GM21367 (cell line): ENCODE data around the gene GABRB1.

Experiments
- ATAC-seq: cut with Tn5 transposase; IDR thresholded peaks from one replicate; pipeline ENCODE4 v1.9.1; 2021; ENCODE audit not compliant: unreplicated experiment

The GABRB1 gene

DNA sequence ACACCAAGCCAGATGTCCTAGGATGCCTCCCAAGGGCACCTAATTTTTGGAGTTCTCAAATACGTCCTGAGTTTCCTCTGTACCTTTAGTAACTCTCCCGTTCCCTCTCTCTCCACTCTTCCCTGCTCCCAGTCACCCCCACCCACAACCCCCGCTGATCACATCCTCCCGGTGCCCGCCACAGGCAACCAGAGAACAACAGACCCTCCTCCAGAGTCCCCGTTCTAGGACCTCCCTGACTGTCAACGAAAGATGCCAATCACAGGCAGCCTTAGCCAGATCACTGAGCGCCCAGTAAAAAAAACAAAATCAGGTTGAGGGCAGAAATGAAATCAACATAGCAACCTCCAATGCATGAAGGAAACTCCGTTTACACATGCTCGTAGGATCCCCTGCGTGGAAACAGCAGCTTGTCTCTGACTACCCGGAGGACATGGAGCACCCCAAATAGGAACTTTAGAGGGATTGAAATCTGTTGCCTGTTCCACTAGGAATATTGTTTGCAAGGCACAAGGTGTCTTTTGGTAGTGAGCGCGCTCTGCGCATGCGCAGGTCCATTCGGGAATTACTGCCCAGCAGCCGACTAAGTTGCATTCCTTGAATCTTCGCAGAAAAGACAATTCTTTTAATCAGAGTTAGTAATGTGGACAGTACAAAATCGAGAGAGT, at the start of gene GABRB1:
Gene GABRB1, plus strand, starts transcription at position 557 of the 668 bp plus-strand sequence.
- ATAC-seq: no peak

DNA sequence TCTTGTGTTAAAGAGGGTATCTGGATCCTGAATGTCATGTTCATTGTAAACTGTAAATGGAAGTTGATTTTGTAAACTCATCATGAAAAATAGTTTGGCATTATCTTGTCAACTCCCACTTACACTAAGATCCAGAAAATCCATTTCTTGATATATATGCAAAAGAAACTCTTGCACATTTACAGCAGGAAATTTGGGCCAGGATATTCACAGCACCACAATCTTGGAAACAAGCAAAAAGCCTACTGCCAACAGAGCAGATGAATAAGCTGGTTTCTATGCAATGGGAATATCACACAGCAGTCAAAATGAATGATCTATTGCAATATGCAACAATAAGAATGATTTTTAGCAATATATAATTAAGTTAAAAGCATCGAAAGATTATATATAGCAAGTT, 46.6 kb upstream of the GABRB1 start:
- ATAC-seq: no peak

DNA sequence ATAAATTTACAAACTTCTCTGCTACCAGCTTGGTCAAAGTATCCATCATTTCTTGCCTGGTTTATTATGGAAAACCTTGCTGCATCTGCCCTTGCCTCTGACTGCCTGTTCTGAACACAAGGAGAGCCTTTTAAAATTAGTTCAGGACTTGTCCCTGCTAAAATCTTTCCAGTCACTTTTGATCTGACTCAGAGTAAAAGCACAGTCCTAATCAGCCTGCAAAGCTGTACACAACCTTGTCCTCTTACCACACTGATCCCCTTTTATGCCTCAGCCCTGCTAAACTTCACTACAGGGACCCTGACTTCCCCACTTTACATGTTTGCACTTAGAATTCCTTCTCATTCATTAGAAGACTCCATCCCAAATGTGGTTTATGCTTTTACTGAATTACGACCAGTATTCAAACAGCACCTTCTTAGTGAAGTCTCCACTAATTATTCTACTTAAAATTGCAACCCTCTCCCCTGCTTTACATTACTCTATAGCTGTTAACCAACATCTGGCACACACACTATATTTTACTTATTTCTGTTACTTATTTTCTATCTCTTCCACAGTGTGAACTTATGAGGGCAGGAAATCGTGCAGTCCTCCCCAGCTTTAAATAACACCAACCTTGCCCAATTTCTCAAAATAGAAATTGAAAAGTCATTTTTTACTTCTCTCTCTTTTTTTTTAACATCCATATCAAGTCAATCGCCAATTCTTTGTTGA, 44.3 kb upstream of the GABRB1 start:
- no peak for ATAC-seq

DNA sequence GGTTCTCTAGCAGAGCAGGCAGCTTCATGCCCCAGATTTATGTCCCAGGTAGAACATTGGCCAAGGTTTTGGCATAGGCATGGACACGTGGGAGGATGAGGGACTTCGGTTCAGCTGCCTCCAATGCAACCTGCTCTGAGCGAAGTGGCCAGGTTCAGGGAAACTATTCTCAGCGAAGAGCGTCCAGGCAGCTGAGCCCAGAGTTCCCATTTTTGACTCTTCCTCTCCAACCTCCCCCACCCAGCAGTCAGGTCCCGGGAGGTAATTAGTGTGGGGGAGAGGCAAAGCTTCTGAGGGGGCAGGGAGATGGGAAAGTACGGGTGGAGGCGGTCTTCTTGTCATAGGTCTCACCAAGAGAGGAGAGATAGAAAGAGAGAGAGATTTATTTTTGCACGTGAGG, 39.0 kb upstream of the GABRB1 start:
- no peak for ATAC-seq

DNA sequence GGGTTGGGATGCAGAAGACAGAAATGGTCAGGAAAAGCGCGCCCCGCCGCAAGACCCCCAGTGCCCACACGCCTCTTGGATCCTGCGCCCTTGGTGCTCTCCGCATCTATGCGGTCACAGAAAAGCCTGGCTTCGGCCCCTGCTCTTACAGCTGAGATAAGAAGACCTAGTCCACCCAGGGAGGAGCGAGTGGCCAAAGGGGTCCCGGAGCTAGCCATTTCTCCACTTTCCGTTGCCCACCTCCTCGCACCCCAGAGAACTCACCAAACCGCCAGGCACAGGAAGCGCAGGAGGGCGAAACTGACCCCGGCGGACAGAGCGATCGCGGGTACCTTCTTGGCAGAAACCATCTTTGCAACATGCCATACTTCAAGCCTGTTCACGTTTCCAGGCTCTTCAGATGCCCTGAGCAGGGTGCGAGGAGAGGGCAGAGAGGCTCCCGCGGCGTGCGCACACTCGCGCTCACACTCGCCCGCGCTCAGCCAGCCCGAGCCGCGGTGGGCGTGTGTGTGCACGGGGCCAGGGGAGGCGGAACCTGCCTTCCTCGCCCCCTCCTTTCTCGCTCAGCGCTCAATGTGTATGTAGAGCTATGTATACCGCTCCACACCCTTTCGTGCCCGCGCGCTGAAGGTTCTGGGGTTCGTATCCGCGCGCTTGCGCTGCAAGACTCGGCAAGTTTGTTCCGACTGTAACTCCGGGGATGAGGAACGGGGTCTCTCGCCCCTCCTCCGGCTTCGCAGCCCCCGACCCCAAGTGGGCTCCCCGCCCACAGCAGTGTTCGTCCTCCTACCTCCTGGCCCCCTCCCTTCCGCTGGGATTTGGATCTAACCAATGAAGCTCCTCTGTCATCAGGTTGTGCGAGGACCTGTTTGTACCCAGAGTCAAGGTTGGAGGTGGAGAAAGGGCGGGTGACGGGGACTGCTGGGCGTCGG, 38.0 kb upstream of the GABRB1 start, which contains the start of gene GABRA4:
Gene GABRA4, minus strand, starts transcription at position 507 of the 932 bp plus-strand sequence. Its CDS starts 157 bp downstream, at position 350.
- ATAC-seq: no peak

DNA sequence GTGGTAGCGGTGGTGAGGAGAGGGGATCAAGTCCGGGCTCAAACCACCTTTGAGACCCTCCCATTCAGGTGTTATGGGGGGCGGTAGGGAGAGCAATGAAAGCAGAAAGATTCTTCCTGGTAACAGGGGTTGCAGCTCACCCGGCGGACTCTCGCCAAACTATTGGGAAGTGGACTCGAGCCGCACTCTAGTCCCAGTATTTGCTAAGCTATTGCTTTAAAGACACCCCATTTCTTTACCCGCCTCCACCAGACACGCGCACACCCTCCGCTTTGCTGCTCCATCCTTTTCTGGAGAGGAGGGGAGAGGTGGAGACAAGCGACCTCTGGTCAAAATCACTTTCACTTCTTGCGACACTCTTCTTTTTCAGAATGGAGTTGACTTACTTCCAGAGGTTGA, 37.4 kb upstream of the GABRB1 start:
- no peak for ATAC-seq

DNA sequence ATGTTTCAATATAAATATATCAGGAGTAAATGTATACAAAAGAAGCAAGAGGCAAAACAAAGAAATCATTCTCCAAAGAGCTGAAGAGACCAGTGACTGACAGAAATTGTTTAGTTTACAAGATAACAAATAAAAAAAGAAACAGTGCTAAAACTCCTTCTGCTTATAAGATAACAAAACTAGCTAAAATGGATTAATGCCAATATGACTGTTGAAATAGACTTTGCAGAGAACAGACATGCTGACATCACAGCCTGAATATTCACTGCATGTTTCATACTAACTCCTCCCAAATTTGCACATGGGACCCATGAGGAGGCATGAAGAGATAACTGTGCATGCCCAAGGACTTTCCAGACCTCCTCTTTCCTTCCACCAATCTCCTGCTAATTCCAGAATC, 31.8 kb upstream of the GABRB1 start:
- no peak for ATAC-seq

DNA sequence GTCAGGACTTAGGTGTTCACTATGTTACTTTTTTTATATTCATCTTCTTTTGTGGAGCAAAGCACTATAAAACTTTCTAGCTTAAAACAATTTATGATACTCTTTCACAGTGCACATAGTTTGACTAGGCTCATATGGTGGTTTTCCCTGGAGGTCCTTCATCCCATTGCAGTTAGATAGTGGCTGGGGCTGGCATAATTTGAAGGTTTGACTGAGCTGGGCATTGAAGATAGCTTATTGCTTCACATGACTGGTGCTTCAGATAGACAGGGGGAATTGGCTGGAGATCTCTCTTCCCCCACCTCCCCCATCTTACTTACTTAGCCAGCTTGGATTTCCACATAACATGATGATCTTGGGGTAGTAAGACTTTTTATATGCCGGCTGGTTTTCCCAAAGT, 31.0 kb upstream of the GABRB1 start:
- ATAC-seq: no peak

DNA sequence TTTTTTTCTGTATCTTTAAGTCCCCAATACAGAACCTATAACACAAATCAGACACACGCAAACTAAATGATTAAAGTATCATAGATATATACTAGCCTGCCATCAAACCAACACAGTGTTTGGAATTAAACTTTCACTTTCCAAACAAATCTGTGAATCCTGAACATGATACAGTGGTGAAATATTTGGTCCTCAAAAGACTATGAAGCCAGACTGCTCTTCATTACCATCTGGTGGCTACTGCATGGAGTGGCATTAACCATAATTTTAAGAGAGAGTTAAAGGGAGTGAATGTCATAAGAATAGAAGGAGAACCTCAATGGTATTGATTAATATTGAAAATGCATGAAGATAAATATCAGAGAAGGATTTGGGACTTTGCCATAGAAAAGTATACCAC, 28.8 kb upstream of the GABRB1 start:
- ATAC-seq: no peak

DNA sequence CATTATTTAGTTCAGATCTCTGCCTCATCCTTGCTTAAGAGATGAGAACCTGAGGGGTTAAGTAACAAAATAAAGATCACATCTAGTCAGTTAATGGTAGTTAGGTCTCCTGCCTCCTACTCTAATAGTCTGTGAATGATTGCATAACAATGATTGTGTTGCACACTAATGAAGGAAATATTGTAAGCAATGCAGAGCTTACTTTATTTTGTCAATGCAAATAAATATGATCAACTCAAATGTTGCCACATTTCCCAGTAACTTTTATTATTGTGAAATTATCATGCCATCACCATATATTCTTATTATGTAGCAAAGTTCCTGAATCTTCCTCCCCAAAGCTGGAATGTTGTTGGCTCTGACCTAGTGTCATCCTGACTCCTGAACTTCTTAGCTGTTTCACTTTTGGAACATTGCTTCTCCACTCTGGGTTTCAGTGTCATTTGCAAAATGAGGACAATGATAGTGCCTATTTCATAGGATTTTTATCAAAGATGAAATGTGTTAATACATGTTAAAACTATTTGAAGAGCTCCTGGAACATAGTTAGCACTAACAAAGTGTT, 20.9 kb upstream of the GABRB1 start:
- peak; percentile 8 for ATAC-seq

DNA sequence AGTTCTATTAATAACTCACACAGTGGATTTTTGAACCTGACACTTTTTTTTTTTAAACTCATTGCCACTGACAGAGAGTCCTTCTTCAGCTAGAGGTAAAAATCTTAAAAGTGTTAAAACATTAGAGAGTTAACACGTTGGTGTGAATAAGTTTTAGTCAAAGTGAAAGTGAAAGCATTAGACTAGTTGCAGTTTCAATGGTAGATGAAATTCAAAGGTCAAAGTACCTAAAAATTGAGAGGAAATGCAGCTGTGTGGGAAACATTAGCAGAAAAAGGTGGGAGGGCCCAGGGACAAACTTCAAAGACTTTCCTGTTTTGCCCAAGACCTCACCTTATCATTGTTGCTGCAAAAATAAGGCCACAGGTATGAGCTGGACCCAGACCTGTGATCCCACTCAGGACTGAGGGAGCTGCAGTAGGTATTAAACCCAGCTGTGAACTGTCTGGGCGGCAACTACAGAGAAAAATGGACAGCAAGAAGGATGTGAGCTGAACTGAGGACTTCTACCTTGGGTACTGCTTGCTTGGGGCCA, 20.4 kb upstream of the GABRB1 start:
- peak; percentile 87 for ATAC-seq

DNA sequence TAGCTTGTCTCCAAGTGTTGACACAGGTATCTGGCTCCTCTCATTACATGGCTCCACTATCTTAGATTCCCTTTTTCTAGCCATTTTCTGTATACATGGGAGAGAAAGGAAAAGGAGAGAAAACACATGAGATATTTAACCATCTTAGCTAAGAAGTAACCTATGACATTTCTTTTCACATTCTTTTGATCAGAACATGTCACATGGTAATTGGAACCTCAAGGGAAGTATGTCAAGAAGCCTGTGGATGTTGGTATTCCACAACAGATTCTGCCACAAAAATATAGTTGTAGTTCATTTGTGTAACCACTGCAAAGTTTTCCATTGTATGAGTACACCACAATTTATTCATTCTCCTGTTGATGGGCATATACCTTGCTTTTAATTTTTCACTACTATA, 18.7 kb upstream of the GABRB1 start:
- no peak for ATAC-seq

DNA sequence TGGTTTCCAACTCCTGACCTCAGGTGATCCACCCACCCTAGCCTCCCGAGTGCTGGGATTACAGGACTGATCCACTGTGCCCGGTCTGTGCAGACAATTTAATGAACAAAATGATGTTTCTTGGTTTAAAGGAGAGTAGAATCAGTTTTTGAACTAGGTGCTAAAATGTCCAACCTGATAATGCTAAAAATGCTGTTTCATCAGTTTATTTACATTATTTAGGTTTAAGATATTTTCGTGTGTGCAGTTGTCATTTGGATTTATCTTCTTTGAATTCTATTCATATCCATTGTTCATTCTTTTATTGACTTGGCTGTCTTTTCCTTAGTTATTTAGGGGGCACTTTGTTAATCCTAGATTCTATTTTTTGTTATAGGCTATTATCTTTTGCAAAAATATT, 18.0 kb upstream of the GABRB1 start:
- no peak for ATAC-seq

DNA sequence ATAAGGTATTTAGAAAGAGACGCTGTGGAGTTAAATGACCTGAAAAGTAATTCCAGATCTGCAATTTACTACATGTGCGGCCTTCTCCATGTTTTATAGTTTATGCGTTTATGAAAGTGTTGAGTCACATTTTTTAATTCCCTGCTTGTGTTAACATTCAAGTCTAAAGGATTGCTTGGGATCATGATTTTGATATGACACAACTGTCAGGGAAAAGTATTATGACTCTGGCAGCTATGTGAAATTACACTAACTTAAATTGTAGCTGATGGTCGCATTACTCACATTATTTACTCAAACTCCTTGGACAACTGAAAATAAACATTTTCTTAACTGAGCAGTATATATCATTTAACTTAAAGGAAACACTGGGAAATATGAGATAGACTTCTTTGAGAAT, 14.3 kb upstream of the GABRB1 start:
- ATAC-seq: no peak

DNA sequence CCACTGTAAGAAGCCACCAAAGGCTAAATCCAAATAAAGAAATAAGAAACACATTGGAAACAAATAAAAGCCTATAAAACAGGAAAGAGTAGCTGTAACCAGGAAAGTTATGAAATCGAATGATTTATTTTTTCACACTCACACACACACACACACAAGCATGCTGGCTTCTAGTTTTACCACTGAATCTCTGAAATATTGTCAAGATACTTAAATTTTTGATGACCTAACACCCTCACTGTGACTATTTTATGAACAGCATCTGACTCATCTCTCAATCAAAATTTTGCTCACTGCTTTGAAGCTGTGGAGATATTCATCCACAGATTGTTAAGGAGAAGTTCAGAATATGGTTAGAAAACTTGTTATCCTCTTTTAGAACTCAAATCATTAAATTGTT, 13.9 kb upstream of the GABRB1 start:
- no peak for ATAC-seq

DNA sequence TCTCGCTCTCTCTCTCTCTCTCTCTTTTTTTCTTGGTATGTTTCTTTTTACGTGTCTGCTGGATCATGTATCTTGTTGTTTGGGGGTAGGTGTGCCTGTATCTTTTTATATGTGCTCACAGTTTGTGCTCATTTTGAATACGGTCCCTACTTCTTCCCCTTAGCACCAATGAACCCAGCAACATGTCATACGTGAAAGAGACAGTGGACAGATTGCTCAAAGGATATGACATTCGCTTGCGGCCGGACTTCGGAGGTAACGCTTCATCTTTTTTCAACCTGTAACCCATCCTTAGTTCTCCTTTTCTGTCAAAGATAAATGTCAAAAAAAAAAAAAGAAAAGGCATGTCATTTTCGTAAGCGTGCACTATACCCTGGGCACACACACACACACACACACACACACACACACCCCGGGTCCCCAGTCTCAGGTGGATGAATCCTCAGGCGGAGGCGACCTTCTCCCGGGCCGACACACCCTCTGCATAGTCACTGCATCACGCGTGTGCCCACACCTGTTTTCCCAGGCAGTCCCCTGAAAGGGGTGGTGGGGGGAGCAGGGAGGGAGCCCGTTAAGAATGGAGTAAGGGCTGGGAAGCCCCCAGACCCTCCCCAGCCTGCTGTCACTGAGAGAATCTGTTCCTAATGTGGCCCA, 511 bp downstream of the GABRB1 start:
- ATAC-seq: no peak

DNA sequence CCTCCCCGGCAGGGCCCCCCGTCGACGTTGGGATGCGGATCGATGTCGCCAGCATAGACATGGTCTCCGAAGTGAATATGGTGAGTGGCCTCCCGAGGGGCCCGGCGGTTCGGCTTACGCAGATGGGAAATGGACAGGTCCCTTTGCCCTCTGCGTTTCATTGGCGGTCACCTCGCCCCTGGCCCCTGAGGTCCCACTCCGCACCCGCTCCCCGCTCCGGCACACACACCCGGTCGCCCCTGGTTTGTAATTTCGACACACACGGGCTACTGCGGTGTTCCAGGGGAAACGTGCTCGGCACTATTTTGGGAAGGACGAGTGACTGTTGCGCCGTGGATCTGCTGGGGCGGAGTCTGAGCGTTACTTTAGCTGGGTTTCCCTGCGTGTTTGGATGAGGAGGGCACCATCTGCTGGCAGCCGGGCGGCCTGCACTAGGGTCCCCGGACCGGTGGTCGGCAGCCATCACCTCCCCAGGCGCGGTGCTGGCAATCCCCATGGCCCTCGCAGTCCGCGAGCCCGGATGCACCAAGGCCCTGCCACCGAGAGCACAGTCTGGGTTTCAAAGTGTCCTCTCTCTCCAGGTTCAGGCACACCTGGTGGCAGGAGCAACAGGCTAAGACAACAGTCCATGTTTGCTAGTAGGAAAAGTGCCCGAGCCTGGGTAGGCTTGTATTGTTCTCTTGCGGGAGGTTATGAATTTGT, 1.2 kb downstream of the GABRB1 start:
- peak; percentile 93 for ATAC-seq

DNA sequence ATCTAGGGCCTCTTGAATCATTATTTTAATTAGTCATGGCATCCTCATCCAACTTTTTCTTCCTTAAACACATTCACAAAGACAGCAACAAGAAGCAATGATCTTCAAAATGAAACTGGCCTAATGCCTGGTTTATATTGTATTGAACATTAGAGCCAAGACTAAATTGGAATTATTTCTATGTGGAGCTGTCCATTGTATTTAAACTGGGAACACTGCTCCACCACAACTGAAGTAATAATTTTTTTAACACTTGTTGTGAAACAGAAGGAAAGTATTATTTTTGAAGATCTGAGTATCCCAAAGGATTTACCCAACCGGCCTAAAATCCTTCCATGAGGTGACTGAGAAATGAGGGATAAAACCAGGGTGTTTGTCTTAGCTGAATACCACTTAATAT, 6.9 kb downstream of the GABRB1 start:
- ATAC-seq: no peak

DNA sequence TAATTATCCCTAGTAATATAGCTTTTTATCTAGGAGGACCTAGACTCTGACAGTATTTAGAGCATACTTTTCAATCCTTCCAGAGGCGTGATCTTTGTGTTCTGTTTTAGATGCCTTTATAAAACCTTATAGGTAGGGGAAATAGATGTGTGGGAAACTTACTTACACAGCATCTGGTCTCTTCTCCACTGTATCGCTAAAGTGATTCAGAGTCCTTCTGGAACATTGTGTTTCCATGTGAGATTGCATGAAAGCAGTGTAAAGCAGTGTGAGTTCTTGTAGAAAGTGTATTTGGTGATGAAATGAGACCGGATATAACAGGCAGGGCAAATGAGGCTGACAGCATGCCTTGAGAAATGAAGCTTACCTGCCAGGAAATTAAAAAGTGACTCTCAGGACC, 9.5 kb downstream of the GABRB1 start:
- ATAC-seq: no peak

DNA sequence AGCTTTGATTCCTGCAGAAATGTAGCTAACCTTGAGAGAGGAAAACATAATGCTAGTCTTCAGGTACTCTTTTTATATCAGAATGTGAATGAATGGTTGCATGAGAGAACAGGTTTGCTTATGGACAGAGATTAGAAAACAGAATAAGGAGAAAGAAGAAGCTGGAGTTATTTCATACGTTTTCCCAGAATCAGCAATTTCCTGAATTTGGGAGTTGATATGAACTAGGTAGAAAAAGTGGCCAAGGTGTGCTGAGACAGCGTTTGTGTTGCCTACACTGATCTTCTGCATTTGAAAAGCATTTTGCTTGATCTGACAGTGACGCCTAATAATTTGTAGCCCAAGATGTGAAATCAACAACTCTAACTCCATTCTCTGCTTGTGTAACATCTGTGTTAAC, 12.5 kb downstream of the GABRB1 start:
- no peak for ATAC-seq
